Epithelial cell of esophagus (primary cell): Measurements from ENCODE around the gene AMIGO1.

Source experiments
- DNase-seq: peaks from one replicate; pipeline ENCODE4 v3.0.0; 2010; ENCODE audit warnings: low read depth
- H3K4me3 ChIP-seq: 2 replicates; pipeline ENCODE4 v1.5.1; 2011; ENCODE audit warnings: mild to moderate bottlenecking, low read length, control low read depth
- TF ChIP-seq, protein P1 (sequence below): IDR thresholded peaks from 2 replicates; pipeline ENCODE4 v1.5.1; 2011; ENCODE audit warnings: low read depth, mild to moderate bottlenecking, low read length, control low read depth, inconsistent platforms; ENCODE audit not compliant: insufficient read depth; ENCODE audit errors: missing control alignments

Gene AMIGO1

DNA sequence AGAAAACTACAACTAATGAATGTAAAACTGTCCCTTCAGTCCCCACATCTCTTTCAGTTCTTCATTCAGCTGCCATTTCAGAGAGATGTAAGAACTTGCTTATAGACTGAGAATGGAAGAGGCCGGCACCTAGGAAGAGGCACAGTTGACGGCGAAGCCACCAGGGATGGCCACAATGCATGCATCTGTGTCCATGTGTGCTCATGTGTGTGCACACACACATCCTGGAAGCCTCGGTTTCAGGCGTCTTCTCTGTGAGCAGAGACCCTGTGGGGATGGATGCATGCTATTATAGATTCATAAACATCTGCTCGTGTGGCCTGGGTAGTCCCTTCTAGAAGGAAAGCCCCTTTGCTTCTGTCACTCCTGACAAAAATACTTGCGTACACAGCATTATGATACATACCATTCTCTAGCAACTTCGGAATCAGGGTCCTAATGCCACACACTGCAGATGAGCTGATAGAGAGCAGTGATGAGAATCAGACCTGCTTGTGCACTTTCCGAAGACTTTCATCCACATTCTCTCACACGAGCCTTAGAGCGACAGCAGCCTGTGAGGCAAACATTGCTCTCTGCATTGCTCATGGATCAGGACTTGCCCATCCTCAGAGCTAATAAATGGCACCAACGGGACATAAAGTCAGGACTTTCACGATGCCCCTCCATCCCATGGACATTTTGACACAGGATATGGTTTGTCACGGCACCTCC, 17.7 kb upstream of the AMIGO1 start:
- no peak overlapping the region for H3K4me3 ChIP-seq
- TF ChIP-seq, protein P1, sequence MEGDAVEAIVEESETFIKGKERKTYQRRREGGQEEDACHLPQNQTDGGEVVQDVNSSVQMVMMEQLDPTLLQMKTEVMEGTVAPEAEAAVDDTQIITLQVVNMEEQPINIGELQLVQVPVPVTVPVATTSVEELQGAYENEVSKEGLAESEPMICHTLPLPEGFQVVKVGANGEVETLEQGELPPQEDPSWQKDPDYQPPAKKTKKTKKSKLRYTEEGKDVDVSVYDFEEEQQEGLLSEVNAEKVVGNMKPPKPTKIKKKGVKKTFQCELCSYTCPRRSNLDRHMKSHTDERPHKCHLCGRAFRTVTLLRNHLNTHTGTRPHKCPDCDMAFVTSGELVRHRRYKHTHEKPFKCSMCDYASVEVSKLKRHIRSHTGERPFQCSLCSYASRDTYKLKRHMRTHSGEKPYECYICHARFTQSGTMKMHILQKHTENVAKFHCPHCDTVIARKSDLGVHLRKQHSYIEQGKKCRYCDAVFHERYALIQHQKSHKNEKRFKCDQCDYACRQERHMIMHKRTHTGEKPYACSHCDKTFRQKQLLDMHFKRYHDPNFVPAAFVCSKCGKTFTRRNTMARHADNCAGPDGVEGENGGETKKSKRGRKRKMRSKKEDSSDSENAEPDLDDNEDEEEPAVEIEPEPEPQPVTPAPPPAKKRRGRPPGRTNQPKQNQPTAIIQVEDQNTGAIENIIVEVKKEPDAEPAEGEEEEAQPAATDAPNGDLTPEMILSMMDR, result no peak
- DNase-seq, result no peak

GRCh38 chr1:109523706-109524105, 14.2 kb upstream of the AMIGO1 start:
- TF ChIP-seq, protein P1, result no peak
- no peak for DNase-seq

DNA sequence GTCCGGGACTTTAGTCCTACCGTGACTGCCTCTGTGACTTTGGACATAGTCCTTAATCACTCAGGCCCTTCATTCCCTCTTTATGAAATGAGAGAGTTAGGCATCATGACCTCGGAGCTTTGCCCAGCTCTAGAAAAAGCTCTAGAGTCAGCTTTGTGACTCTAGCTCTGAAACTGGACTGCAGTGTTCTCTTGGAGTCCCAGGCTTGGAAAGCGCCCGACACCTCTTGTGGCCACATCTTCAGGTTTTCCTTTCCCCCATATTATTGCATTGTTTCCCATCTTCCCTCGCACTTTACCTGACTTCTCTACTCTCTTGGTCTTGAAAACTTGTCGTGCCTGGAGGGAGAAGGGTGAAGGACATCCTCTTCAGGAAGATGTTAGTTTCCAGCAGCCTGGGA, 12.5 kb upstream of the AMIGO1 start:
- DNase-seq, result no peak
- no peak overlapping the region for H3K4me3 ChIP-seq
- TF ChIP-seq, protein P1, result no peak

More at GRCh38 chr1:109523706-109524105, 14.2 kb upstream of the AMIGO1 start:
- H3K4me3 ChIP-seq, result no peak overlapping the region

DNA sequence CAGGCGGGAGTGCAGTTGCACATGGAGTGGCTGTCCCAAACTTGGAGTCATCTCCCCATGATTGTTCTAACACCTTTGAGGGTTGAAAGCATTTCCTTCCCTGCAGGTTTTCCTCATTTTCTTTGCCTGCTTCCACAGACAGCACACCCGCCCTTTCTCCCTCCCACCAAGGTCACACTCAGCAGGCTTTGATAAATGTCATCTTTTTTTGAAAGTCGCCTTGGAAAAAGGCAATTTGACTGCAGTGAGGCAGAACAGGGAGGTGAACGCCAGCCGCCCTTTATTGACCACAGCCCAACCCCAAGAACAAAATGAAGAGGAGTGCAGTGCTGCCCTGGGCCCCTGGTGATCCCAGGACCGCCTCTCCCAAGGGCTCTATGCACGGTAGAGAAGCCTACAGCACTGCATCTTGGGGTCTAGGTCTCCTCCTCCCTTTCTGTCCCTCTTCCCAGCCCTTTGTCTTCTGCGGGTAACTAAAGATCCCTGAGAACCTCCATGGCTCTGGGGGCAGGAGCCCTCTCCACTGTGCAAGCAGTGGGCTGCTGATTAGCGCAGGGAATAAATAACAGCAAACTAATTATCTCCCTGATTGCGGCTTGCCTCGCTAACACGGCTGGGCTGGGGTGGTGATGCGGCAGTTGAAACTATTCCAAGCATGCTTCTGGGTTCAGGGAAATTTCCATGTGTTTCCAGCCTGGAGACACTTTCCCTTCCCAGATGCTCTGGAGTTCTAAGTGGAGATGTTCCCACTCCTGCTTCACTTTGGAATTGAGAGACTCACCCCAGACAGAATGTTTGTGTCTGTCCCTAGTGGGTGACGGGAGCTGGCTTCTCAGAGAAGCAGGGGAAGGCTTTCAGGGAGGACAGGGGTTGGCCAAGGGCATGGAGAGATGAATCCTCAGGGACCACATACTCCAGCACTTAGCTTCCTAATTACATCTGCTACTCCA, 11.8 kb upstream of the AMIGO1 start:
- H3K4me3 ChIP-seq, result no peak overlapping the region
- DNase-seq, result no peak
- TF ChIP-seq, protein P1, result no peak

DNA sequence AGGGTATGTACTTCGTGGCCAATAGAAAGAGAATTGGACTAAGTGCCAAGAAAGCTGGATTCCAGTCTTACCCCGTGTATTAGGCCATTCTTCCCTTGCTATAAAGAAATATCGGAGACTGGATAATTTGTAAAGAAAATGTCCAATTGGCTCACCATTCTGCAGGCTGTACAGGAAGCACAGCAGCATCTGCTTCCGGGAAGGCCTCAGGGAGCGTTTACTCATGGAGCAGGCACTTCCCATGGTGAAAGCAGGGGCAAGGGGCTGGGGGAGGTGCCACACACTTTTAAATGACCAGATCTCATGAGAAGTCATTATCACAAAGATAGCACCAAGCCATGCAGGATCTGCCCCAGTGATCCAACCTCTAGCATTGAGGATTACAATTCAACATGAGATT, 7.8 kb upstream of the AMIGO1 start:
- TF ChIP-seq, protein P1, result no peak
- DNase-seq, result no peak
- H3K4me3 ChIP-seq, result no peak overlapping the region

DNA sequence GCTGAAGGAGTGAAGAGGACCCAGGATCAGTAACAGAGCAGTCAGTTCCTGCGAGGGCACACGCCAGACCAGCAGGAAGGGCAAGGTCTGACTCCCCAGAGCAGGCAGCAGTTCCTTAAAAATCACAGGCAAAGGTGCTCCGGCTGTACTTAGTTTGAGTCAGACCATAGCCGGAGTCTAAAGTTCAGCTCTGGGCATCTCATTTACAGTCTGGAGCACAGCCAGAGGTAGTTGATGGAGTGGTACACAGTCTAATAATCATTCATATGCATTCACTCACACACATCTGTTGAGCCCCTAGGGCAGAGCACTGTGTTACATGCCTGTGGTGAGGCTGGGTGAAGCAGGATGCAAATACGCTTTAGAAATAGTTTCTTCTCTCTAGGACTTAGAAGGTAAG, 7.3 kb upstream of the AMIGO1 start:
- TF ChIP-seq, protein P1, result no peak
- H3K4me3 ChIP-seq, result no peak overlapping the region
- peak; percentile 32 for DNase-seq
